Measurements from ENCODE around the gene KLC1. TPM values are rescaled to one million over a fixed set of nuclear protein-coding genes. Genes with fewer than 3 reads are reported as not detected.

The KLC1 gene
- total and polyA plus RNA-seq, 2 donors (not counting 1 experiment from before 2014, with no cell fraction given) = 102 to 243 TPM

DNA sequence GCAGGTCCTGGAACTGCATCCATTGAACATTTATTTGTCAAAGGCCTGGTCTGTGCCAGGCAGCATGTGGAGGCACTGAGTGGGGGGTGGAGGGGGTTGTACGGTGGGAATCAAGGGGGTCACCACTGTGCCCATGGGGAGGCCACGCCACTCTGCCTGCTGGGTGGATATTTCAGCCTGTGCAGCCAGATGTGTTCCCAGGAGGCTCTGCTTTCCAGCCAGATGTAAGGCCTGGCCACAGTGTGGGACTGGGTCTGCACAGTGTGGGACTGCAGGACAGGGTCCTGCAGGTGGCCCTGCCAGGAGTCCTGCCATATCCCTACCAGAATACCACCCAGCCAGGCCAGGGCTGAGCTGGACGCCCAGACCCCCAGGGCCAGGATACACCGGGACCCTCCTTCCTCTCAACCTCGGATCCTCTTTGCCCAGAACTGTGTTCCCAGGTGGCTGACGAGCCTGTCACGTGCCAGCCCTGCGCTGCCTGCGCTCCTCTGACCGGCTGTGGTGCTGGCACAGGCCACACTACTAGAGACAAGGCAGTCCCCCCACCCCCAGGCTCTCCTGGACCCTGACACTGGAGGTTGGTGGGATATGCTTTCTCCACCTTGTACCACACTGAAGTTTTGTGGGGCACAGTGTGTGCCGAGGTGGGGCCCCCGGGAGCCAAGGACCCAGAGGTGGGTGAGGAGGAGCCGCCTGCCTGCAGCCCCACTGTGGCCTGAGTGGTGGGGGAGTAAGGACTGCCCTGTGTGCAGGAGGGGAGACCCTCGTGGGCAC is 68.8 kb downstream of the KLC1 start:
- H3K4me1 Mint-ChIP-seq = peaks cover 66% of the 10 kb centered on the region
- 94% methylated on average over 14 of the region's 14 CpGs for WGBS (ENCODE audit: insufficient coverage)
- intact Hi-C loops (cut with micrococcal nuclease) = loop anchor here (5.0 kb wide), 1 partner anchor 70 kb away; the partner anchor contains the start of gene KLC1
- peak overlapping the region; percentile 50 for H3K27ac Mint-ChIP-seq
- H3K27me3 Mint-ChIP-seq = no peaks in the 10 kb centered on the region
- ATAC-seq (ENCODE audit: low read depth) = no peak
- peak overlapping the region in 1 of 2 donors; percentile 3 for H3K27ac ChIP-seq (ENCODE audit: low read length in 2 of 2)
- peaks cover 11% of the 10 kb centered on the region for H3K79me2 ChIP-seq (ENCODE audit: control insufficient read depth, insufficient read depth, low read length)
- no peak overlapping the region for H3K9ac ChIP-seq (ENCODE audit: low read length)
- no peaks in the 10 kb centered on the region for H3K9me3 Mint-ChIP-seq (ENCODE audit: insufficient read depth)
- ChIA-PET POLR2A (interaction anchor here (0.5 kb wide), 1 partner anchor 13 kb away, joined by 3 read pairs; no protein-coding TSS in a partner anchor), CTCF (no interaction called here)
- no peak overlapping the region for H2AFZ ChIP-seq (ENCODE audit: insufficient read depth, low read depth, low read length, poor library complexity, severe bottlenecking)
- TF ChIP-seq, protein P1, sequence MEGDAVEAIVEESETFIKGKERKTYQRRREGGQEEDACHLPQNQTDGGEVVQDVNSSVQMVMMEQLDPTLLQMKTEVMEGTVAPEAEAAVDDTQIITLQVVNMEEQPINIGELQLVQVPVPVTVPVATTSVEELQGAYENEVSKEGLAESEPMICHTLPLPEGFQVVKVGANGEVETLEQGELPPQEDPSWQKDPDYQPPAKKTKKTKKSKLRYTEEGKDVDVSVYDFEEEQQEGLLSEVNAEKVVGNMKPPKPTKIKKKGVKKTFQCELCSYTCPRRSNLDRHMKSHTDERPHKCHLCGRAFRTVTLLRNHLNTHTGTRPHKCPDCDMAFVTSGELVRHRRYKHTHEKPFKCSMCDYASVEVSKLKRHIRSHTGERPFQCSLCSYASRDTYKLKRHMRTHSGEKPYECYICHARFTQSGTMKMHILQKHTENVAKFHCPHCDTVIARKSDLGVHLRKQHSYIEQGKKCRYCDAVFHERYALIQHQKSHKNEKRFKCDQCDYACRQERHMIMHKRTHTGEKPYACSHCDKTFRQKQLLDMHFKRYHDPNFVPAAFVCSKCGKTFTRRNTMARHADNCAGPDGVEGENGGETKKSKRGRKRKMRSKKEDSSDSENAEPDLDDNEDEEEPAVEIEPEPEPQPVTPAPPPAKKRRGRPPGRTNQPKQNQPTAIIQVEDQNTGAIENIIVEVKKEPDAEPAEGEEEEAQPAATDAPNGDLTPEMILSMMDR (IDR thresholded peaks at IDR 0.05) = no peak
- no peak for TF ChIP-seq EZH2 (IDR thresholded peaks at IDR 0.05; ENCODE audit: borderline replicate concordance, insufficient read depth, low read depth, low read length, poor library complexity, severe bottlenecking)
- no peak overlapping the region for H3K4me3 Mint-ChIP-seq
- no peak overlapping the region for H3K4me3 ChIP-seq (ENCODE audit: control extremely low read depth in 1 of 5, extremely low read depth in 1 of 5, insufficient read depth in 1 of 5, low read depth in 2 of 5, low read length in 4 of 5)
- peaks cover 0 to 45% of the 10 kb centered on the region in 2 experiments for H3K36me3 ChIP-seq (replicated peaks in 1 of 2; ENCODE audit: control extremely low read depth in 1 of 2, control insufficient read depth in 1 of 2, extremely low read depth in 1 of 2, insufficient read depth in 2 of 2, low read length in 1 of 2)
- no peaks in the 10 kb centered on the region for H3K27me3 ChIP-seq (replicated peaks in 1 of 4; ENCODE audit: control extremely low read depth in 1 of 4, control insufficient read depth in 3 of 4, insufficient read depth in 4 of 4, low read length in 3 of 4)
- peaks cover 50% of the 10 kb centered on the region for H4K20me1 ChIP-seq (ENCODE audit: control insufficient read depth, insufficient read depth, low read length, poor library complexity, severe bottlenecking)
- H3K9me3 ChIP-seq (ENCODE audit: control extremely low read depth in 1 of 3, control insufficient read depth in 2 of 3, insufficient read depth in 1 of 3, low read length in 2 of 3) = no peaks in the 10 kb centered on the region
- peak; percentile 13 for DNase-seq
- peaks cover 54 to 60% of the 10 kb centered on the region in 2 donors for H3K4me1 ChIP-seq (ENCODE audit: control insufficient read depth in 2 of 2, insufficient read depth in 2 of 2, low read length in 2 of 2)
- no peak overlapping the region for H3K4me2 ChIP-seq (replicated peaks; ENCODE audit: low read depth, low read length, poor library complexity, severe bottlenecking)

All from B cell (primary cell).